Neural cell (in vitro differentiated cells): ENCODE results near the gene INTS6. TPM values are rescaled to one million over a fixed set of nuclear protein-coding genes. Genes with fewer than 3 reads are reported as not detected.

Experiments
- H2AFZ ChIP-seq: fragments of 200-600, 300-800 bp; sonication (generic), shearing (Covaris generic); 2 replicates; pipeline ENCODE4 v1.6.0; 2014; ENCODE audit warnings: low read depth, mild to moderate bottlenecking, antibody characterized with exemption, low read length, moderate library complexity
- H3F3A ChIP-seq: fragments of 200-600 bp; shearing (Covaris generic); 2 replicates; pipeline ENCODE4 v1.6.1; 2016; ENCODE audit warnings: mild to moderate bottlenecking, moderate library complexity, mixed read lengths, antibody characterized with exemption, low read length; ENCODE audit not compliant: insufficient read depth, poor library complexity, severe bottlenecking
- H3K27ac ChIP-seq: fragments of 200-600, 300-800 bp; sonication (generic), shearing (Covaris generic); 2 replicates; pipeline ENCODE4 v1.5.1; 2014; ENCODE audit warnings: mild to moderate bottlenecking, low read length, moderate library complexity
- H3K27me3 ChIP-seq: fragments of 300-800, 200-600 bp; sonication (generic), shearing (Covaris generic); 2 replicates; pipeline ENCODE4 v1.6.0; 2014; ENCODE audit warnings: mild to moderate bottlenecking, low read depth, low read length, moderate library complexity; ENCODE audit not compliant: insufficient read depth
- H3K36me3 ChIP-seq: fragments of 300-800, 200-600 bp; sonication (generic), shearing (Covaris generic); 2 replicates; pipeline ENCODE4 v1.5.1; 2014; ENCODE audit warnings: mild to moderate bottlenecking, antibody characterized with exemption, low read length, moderate library complexity; ENCODE audit not compliant: insufficient read depth
- H3K4me2 ChIP-seq: fragments of 300-800, 200-600 bp; sonication (generic), shearing (Covaris generic); 2 replicates; pipeline ENCODE4 v1.6.0; 2014; ENCODE audit warnings: mild to moderate bottlenecking, low read length
- H3K4me3 ChIP-seq: fragments of 300-800, 200-600 bp; sonication (generic), shearing (Covaris generic); 2 replicates; pipeline ENCODE4 v1.5.1; 2014; ENCODE audit warnings: mild to moderate bottlenecking, low read length, moderate library complexity
- H3K79me2 ChIP-seq: fragments of 200-600 bp; shearing (Covaris generic); replicated peaks from 2 replicates; pipeline ENCODE4 v1.6.0; 2014; ENCODE audit warnings: mild to moderate bottlenecking, low read length, moderate library complexity; ENCODE audit not compliant: insufficient read depth
- H3K9ac ChIP-seq: fragments of 300-800, 200-600 bp; sonication (generic), shearing (Covaris generic); 2 replicates; pipeline ENCODE4 v1.6.1; 2016; ENCODE audit warnings: mild to moderate bottlenecking, low read length, mixed read lengths
- H3K9me2 ChIP-seq: fragments of 200-600 bp; shearing (Covaris generic); 2 replicates; pipeline ENCODE4 v1.6.1; 2016; ENCODE audit warnings: mild to moderate bottlenecking, low read length, mixed read lengths; ENCODE audit not compliant: insufficient read depth
- H3K9me3 ChIP-seq: fragments of 200-600, 300-800 bp; sonication (generic), shearing (Covaris generic); 2 replicates; pipeline ENCODE4 v1.6.1; 2016; ENCODE audit warnings: mild to moderate bottlenecking, mixed run types, low read length, moderate library complexity, mixed read lengths
- H4K20me1 ChIP-seq: fragments of 200-600 bp; shearing (Covaris generic); 2 replicates; pipeline ENCODE4 v1.6.1; 2016; ENCODE audit warnings: mild to moderate bottlenecking, mixed run types; ENCODE audit not compliant: insufficient read depth
- CTCF ChIP-seq: fragments of 450-650 bp; IDR thresholded peaks from 2 replicates; pipeline ENCODE4 v1.5.1; 2014; ENCODE audit warnings: antibody characterized with exemption, mild to moderate bottlenecking, moderate library complexity; ENCODE audit not compliant: poor library complexity, severe bottlenecking
- EP300 ChIP-seq: fragments of 450-650 bp; conservative IDR thresholded peaks from 2 replicates; pipeline ENCODE4 v1.6.1; 2014; ENCODE audit warnings: antibody characterized with exemption, mild to moderate bottlenecking, moderate library complexity; ENCODE audit not compliant: poor library complexity, severe bottlenecking
- EZH2 ChIP-seq: fragments of 200-600, 300-800 bp; shearing (Covaris generic), sonication (generic); IDR thresholded peaks from 2 replicates; pipeline ENCODE4 v1.6.1; 2014; ENCODE audit warnings: antibody characterized with exemption, low read length, borderline replicate concordance, mild to moderate bottlenecking; ENCODE audit not compliant: insufficient read depth, poor library complexity, severe bottlenecking
- MXI1 ChIP-seq: fragments of 450-650 bp; conservative IDR thresholded peaks from 2 replicates; pipeline ENCODE4 v1.6.1; 2014; ENCODE audit warnings: antibody characterized with exemption, mild to moderate bottlenecking; ENCODE audit not compliant: poor library complexity, severe bottlenecking
- POLR2AphosphoS5 ChIP-seq: IDR thresholded peaks from 2 replicates; pipeline ENCODE4 v1.6.1; 2012
- RAD21 ChIP-seq: fragments of 450-650 bp; conservative IDR thresholded peaks from 2 replicates; pipeline ENCODE4 v1.6.1; 2014; ENCODE audit warnings: antibody characterized with exemption, mild to moderate bottlenecking, moderate library complexity
- REST ChIP-seq: IDR thresholded peaks from 2 replicates; pipeline ENCODE4 v1.6.1; 2012; ENCODE audit warnings: borderline replicate concordance
- SMC3 ChIP-seq: fragments of 450-650 bp; conservative IDR thresholded peaks from 2 replicates; pipeline ENCODE4 v1.6.1; 2014; ENCODE audit warnings: antibody characterized with exemption, mild to moderate bottlenecking, moderate library complexity; ENCODE audit not compliant: poor library complexity
- TAF1 ChIP-seq: IDR thresholded peaks from 2 replicates; pipeline ENCODE4 v1.6.1; 2012; ENCODE audit warnings: low read depth
- polyA plus RNA-seq: library from polyadenylated mRNA; depleted of rRNA; stranded (reverse); fragments of >200 nt; gene quantifications from 2 replicates; pipeline ENCODE4 v1.2.3, GENCODE V29; 2014

Gene INTS6
- polyA plus RNA-seq, 1 donor from 2014 or later, result 22.6 TPM

DNA sequence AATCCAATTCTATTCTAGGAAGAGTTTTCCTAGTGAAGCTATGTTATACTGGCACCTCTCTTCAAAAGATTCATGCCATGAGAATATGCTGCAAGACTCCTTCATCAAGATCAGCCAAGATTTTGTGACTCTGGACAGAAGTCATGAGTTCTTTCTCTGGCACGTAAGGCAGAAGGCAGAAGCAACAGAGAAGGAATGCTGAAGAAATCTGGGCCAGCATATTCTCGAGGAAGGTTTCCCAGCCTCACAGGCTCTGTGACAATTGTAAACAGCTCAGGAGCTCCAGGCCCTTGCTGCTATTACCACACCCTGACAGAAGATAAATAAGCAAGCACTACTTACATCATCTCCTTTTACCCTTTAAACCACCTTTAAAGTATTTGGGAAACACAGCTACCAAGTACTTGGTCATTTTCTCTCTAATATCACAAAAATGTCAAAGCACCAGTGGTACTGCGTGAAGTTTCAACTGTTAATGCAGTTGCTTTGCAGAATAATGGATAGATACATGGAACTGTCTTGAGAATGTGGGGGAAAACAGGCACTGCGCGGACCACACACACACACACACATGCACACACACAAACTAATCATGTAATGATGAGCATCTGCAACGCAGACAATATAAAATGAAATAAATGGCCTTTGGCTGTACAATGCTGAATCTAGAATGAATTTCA lies 55.4 kb downstream of the INTS6 start:
- H3K4me2 ChIP-seq, result no peak overlapping the region
- H3K27ac ChIP-seq, result no peak overlapping the region
- TF ChIP-seq EP300, result no peak
- TF ChIP-seq REST, result no peak
- no peak for TF ChIP-seq SMC3
- no peak for TF ChIP-seq MXI1
- no peak for TF ChIP-seq POLR2AphosphoS5
- no peak for TF ChIP-seq RAD21
- no peak for TF ChIP-seq CTCF
- no peak for TF ChIP-seq EZH2
- TF ChIP-seq TAF1, result no peak
- no peaks in the 10 kb centered on the region for H3K9me3 ChIP-seq
- no peak overlapping the region for H2AFZ ChIP-seq
- no peaks in the 10 kb centered on the region for H3F3A ChIP-seq
- no peaks in the 10 kb centered on the region for H3K36me3 ChIP-seq
- H4K20me1 ChIP-seq, result no peaks in the 10 kb centered on the region
- no peak overlapping the region for H3K9ac ChIP-seq
- no peak overlapping the region for H3K4me3 ChIP-seq
- no peaks in the 10 kb centered on the region for H3K9me2 ChIP-seq
- peaks cover 5% of the 10 kb centered on the region for H3K79me2 ChIP-seq
- H3K27me3 ChIP-seq, result no peaks in the 10 kb centered on the region

- Histone ChIP-seq H3K4me2 (no peak overlapping the region), H3K4me3 (no peak overlapping the region), H3K27me3 (no peaks in the 10 kb centered on the region), H3F3A (no peaks in the 10 kb centered on the region), H3K36me3 (no peaks in the 10 kb centered on the region), H3K9me2 (no peaks in the 10 kb centered on the region), H3K9ac (no peak overlapping the region), H2AFZ (no peak overlapping the region), H3K9me3 (no peaks in the 10 kb centered on the region), H3K27ac (no peak overlapping the region), H4K20me1 (no peaks in the 10 kb centered on the region), H3K79me2 (no peaks in the 10 kb centered on the region)
- no peak for TF ChIP-seq EP300
- TF ChIP-seq SMC3, result no peak
- no peak for TF ChIP-seq EZH2
- no peak for TF ChIP-seq REST
- TF ChIP-seq POLR2AphosphoS5, result no peak
- TF ChIP-seq RAD21, result no peak
- no peak for TF ChIP-seq CTCF
- no peak for TF ChIP-seq MXI1
- TF ChIP-seq TAF1, result no peak
These were observed 56.5 kb downstream of the INTS6 start for GRCh38 chr13:51396352-51396751.
